ENCODE measurements around the gene ANXA6. TPM values are rescaled to one million over a fixed set of nuclear protein-coding genes. Genes with fewer than 3 reads are reported as not detected.
A peak's percentile ranks its signal among the peaks of the same experiment; 100 is the strongest.

Gene ANXA6
- polyA plus RNA-seq, 3 donors, result 60.6 to 124 (median 93.5) TPM

DNA sequence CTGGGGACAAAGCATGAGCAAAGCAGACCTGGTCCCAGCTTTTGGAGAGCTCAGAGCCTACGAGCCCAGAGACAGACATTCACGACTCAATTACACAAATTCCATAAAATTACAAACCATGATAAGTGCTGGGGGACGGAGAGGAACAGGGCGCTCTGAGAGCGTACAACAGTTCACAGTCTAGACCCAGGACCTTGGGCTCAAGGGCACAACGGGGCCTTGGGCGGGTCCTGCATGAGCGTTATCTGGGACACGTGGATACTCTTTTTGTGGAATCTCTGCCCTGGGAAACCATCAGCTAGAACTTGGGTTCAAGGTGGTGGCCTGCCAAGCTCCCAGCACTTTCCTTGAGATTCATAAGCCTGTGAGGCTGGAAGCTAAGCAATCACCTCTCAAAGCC, 9.4 kb upstream of the ANXA6 start:
- peaks cover 21 to 24% of the 10 kb centered on the region in 2 donors for H3K4me1 ChIP-seq (ENCODE audit: control insufficient read depth in 1 of 2, insufficient read depth in 2 of 2, low read length in 2 of 2)
- Mint-ChIP-seq H3K27ac (no peak overlapping the region), H3K36me3 (no peaks in the 10 kb centered on the region), H3K27me3 (ENCODE audit: low read depth in 3 of 3) (peaks cover 0 to 2% (median 1%) of the 10 kb centered on the region in 3 donors), H3K9me3 (no peaks in the 10 kb centered on the region), H3K4me1 (peaks cover 24% of the 10 kb centered on the region), H3K4me3 (no peak overlapping the region)
- no peaks in the 10 kb centered on the region for H3K79me2 ChIP-seq (ENCODE audit: insufficient read depth, low read length)
- no peaks in the 10 kb centered on the region for H3K9me3 ChIP-seq (replicated peaks in 1 of 2; ENCODE audit: control insufficient read depth in 1 of 2, insufficient read depth in 1 of 2, low read length in 2 of 2)
- H3K4me3 ChIP-seq (replicated peaks in 1 of 3; ENCODE audit: low read depth in 2 of 3, low read length in 3 of 3), result no peak overlapping the region
- intact Hi-C loops (cut with micrococcal nuclease), result no loop called here
- no peaks in the 10 kb centered on the region for H4K20me1 ChIP-seq (ENCODE audit: insufficient read depth, low read length)
- DNase-seq, result no peak
- no peaks in the 10 kb centered on the region for H3K36me3 ChIP-seq (replicated peaks in 1 of 2; ENCODE audit: control insufficient read depth in 1 of 2, insufficient read depth in 2 of 2, low read length in 2 of 2)
- TF ChIP-seq, protein P1, sequence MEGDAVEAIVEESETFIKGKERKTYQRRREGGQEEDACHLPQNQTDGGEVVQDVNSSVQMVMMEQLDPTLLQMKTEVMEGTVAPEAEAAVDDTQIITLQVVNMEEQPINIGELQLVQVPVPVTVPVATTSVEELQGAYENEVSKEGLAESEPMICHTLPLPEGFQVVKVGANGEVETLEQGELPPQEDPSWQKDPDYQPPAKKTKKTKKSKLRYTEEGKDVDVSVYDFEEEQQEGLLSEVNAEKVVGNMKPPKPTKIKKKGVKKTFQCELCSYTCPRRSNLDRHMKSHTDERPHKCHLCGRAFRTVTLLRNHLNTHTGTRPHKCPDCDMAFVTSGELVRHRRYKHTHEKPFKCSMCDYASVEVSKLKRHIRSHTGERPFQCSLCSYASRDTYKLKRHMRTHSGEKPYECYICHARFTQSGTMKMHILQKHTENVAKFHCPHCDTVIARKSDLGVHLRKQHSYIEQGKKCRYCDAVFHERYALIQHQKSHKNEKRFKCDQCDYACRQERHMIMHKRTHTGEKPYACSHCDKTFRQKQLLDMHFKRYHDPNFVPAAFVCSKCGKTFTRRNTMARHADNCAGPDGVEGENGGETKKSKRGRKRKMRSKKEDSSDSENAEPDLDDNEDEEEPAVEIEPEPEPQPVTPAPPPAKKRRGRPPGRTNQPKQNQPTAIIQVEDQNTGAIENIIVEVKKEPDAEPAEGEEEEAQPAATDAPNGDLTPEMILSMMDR (IDR thresholded peaks at IDR 0.05), result no peak
- WGBS (ENCODE audit: insufficient coverage), result 95% methylated on average over 8 of the region's 9 CpGs
- H3K4me2 ChIP-seq (replicated peaks; ENCODE audit: extremely low read depth, low read length, poor library complexity, severe bottlenecking), result no peak overlapping the region
- H3K27me3 ChIP-seq (ENCODE audit: control insufficient read depth in 2 of 2, insufficient read depth in 2 of 2, low read length in 2 of 2), result no peaks in the 10 kb centered on the region
- no peak overlapping the region for H3K9ac ChIP-seq (ENCODE audit: insufficient read depth, low read length, poor library complexity, severe bottlenecking)
- no peak overlapping the region for H2AFZ ChIP-seq (ENCODE audit: insufficient read depth, low read depth, low read length, poor library complexity, severe bottlenecking)
- no peak overlapping the region for H3K27ac ChIP-seq (ENCODE audit: low read depth in 1 of 2, low read length in 2 of 2)

DNA sequence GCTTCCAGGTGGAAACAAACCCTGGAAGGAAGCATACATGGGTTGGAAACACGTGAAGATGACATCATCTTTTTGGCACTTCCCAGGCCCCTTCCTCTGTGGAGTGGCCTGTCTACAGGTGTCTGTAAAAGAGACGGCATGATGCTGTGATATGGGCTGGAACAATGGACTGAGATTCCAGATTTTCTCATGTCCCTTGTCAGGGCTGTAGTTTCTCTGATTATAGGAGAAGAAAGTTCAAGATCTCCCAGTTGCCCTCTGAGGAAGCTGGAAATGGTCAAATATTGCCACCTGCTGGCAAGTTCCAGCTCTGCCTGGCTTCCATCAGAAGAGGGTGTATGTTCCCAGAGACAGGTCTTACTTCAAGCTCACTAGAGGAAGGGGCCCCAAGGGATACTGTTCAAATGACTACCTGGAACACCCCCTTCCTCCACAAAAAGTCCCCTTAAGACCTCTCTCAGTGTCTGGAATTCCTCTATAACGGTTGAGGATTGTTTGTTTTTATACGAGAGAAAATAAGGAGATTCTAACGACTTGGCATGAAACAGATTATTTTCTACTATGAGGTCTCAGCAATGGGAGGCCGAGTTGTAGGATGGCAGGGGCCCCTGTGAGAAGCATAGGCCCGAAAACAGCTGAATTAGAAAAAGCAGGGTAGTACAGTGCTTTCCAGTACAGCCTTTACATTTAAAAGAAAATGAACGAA, 7.3 kb upstream of the ANXA6 start:
- 41% methylated on average over 5 of the region's 8 CpGs for WGBS (ENCODE audit: insufficient coverage)
- TF ChIP-seq, protein P1 (IDR thresholded peaks at IDR 0.05), result peak; percentile 91
- H3K27ac Mint-ChIP-seq, result peak overlapping the region in 1 of 7 donors; percentile 44
- Histone ChIP-seq H2AFZ (ENCODE audit: insufficient read depth, low read depth, low read length, poor library complexity, severe bottlenecking) (no peak overlapping the region), H4K20me1 (ENCODE audit: insufficient read depth, low read length) (no peaks in the 10 kb centered on the region), H3K27ac (ENCODE audit: low read depth in 1 of 2, low read length in 2 of 2) (no peak overlapping the region), H3K9me3 (replicated peaks in 1 of 2; ENCODE audit: control insufficient read depth in 1 of 2, insufficient read depth in 1 of 2, low read length in 2 of 2) (no peaks in the 10 kb centered on the region), H3K4me1 (ENCODE audit: control insufficient read depth in 1 of 2, insufficient read depth in 2 of 2, low read length in 2 of 2) (peaks cover 7 to 13% of the 10 kb centered on the region in 2 donors), H3K4me3 (replicated peaks in 1 of 3; ENCODE audit: low read depth in 2 of 3, low read length in 3 of 3) (no peak overlapping the region), H3K4me2 (replicated peaks; ENCODE audit: extremely low read depth, low read length, poor library complexity, severe bottlenecking) (no peak overlapping the region), H3K9ac (ENCODE audit: insufficient read depth, low read length, poor library complexity, severe bottlenecking) (no peak overlapping the region), H3K79me2 (ENCODE audit: insufficient read depth, low read length) (no peaks in the 10 kb centered on the region), H3K36me3 (replicated peaks in 1 of 2; ENCODE audit: control insufficient read depth in 1 of 2, insufficient read depth in 2 of 2, low read length in 2 of 2) (no peaks in the 10 kb centered on the region), H3K27me3 (ENCODE audit: control insufficient read depth in 2 of 2, insufficient read depth in 2 of 2, low read length in 2 of 2) (no peaks in the 10 kb centered on the region)
- intact Hi-C loops (cut with micrococcal nuclease), result loop anchor here (1.0 to 2.0 kb wide), 4 partner anchors 39 to 114 kb away; no protein-coding TSS in a partner anchor
- H3K9me3 Mint-ChIP-seq, result no peaks in the 10 kb centered on the region
- peak; percentile 69 to 79 (median 74) for DNase-seq
- no peak overlapping the region for H3K4me3 Mint-ChIP-seq
- H3K27me3 Mint-ChIP-seq (ENCODE audit: low read depth in 3 of 3), result peaks cover 0 to 2% (median 0%) of the 10 kb centered on the region in 3 donors
- peaks cover 15% of the 10 kb centered on the region for H3K4me1 Mint-ChIP-seq
- H3K36me3 Mint-ChIP-seq, result no peaks in the 10 kb centered on the region

Measured in CD14-positive monocyte (primary cell).